ENCODE results near the gene AFAP1.

AFAP1 gene

DNA sequence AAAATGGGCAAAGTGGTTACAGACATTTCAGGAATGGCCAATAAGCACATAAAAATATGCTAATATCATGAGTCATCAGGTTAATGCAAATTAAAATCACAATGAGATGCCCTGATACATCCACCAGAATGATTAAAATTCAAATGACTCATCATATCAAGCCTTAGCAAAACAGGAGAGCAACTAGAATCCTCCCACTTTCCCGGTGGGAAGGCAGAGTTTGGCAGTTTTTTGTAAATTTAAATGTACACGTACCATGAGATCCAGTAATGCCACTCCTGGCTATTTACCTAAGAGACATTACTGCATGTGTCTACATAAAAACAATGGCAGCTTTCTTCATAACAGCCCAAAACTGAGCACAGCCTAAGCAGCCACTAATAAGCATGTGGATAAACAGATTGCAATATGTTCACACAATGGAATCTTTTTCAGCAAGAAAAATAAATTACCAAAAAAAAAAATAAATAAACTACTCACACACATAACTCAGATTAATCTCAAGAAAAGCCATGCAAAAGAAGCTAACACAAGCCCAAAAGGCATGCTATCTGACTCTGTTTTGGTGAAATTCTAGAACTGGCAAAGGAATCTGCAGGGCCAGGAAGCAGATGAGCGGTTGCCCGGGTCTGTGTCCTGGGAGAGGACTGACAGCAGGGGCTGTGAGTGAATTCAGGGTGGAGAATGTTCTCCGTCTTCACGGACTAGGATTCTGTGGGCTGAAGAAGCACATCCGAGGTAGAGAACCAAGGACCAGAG, 48.8 kb downstream of the AFAP1 start:
- peaks cover 0 to 50% (median 3%) of the 10 kb centered on the region in 11 experiments; a peak in 6 of 22 replicates for H4K20me1 ChIP-seq
- no peak overlapping the region for H3K9ac ChIP-seq
- H3K27ac ChIP-seq: no peak overlapping the region
- H3K4me2 ChIP-seq: no peak overlapping the region
- peaks cover 18 to 29% (median 25%) of the 10 kb centered on the region in 11 experiments for H3K9me3 ChIP-seq (replicated peaks in 1 of 11)
- H3K4me1 ChIP-seq: peaks cover 0 to 14% (median 7%) of the 10 kb centered on the region in 10 experiments; a peak in 12 of 20 replicates
- H3K36me3 ChIP-seq: peaks cover 0 to 8% (median 0%) of the 10 kb centered on the region in 11 experiments; a peak in 2 of 22 replicates
- no peak for TF ChIP-seq Cebpa-rat (IDR thresholded peaks at IDR 0.05)
- no peak overlapping the region for H3K4me3 ChIP-seq
- H3K27me3 ChIP-seq: no peaks in the 10 kb centered on the region

DNA sequence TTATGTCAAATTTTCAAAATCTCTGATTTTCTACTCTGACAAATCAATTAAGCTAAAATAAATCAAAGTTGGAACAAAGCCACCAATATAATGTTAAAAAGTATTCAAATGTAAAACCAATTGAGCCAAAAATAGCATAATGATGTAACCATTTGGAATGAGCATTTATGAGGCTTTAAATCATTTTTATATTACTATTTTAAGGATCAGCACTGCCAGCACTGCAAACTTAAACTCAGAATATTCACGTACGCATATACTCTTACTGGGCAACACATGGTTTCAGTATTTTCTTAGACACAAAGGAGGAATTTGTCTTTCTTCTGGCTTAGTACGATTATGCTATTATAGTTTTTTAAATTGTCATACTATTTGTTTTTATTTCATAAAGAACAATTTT, 52.2 kb downstream of the AFAP1 start:
- H3K9me3 ChIP-seq (replicated peaks in 1 of 11): peaks cover 18 to 29% (median 25%) of the 10 kb centered on the region in 11 experiments
- no peak overlapping the region for H3K9ac ChIP-seq
- peaks cover 0 to 11% (median 6%) of the 10 kb centered on the region in 10 experiments; a peak in 12 of 20 replicates for H3K4me1 ChIP-seq
- H3K4me2 ChIP-seq: no peak overlapping the region
- no peak for TF ChIP-seq Cebpa-rat (IDR thresholded peaks at IDR 0.05)
- H3K4me3 ChIP-seq: no peak overlapping the region
- no peaks in the 10 kb centered on the region for H3K27me3 ChIP-seq
- no peak overlapping the region for H3K27ac ChIP-seq
- H3K36me3 ChIP-seq: peaks cover 0 to 8% (median 0%) of the 10 kb centered on the region in 11 experiments; a peak in 2 of 22 replicates
- H4K20me1 ChIP-seq: peaks cover 0 to 27% (median 0%) of the 10 kb centered on the region in 11 experiments; a peak in 6 of 22 replicates

DNA sequence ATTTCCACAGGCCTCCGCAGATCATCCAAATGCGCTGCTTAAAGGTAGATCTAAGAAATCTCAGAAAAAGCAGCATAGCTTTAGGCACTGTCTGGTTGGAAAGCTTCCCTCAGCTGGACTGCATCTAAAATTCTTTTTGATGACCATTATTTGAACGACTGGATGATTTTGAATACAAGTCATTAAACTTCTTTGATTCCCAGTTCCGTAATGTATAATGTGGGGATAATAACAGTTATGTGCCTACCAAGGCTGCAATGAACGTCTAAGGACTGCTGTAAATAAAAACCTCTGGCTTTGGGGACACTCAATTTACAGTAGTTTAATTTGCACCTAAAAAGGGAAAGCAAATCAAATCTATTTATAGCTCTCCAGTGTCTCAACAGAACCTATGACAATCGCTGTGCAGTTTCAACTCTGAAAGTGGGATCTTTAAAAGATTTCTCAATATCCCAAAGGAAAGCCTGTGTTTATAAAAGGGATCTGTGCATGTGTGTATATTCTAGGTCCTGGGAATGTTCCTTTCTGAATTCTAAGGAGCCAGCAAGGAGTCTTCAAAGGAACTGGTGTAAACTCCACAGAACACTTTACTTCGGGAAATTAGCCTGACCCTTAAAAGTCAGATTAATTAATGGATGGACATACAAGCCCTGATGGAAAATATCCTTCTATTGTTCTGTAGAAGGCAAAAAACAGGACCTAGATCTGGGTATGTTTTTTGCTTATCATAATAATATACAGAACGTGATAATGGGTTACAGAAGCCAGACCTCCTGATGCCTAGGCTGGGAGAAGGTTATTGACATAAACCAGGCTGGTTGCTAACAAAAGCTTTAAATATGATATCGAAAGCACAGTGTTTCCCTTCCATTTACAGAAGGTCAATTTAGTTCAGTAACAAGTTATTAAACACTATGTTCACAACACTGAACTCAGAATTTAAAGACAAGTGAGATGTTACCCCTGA, 53.4 kb downstream of the AFAP1 start:
- H3K27me3 ChIP-seq: no peaks in the 10 kb centered on the region
- H3K36me3 ChIP-seq: peaks cover 0 to 8% (median 0%) of the 10 kb centered on the region in 11 experiments; a peak in 2 of 22 replicates
- no peak for TF ChIP-seq Cebpa-rat (IDR thresholded peaks at IDR 0.05)
- no peak overlapping the region for H3K9ac ChIP-seq
- peaks cover 0 to 25% (median 0%) of the 10 kb centered on the region in 11 experiments; a peak in 5 of 22 replicates for H4K20me1 ChIP-seq
- H3K4me2 ChIP-seq: 0 out of 22 replicates have a peak overlapping the region, but pooled peaks of 1 of the 11 experiments have one; percentile 10
- H3K9me3 ChIP-seq (replicated peaks in 1 of 11): peaks cover 18 to 29% (median 25%) of the 10 kb centered on the region in 11 experiments
- H3K4me3 ChIP-seq: no peak overlapping the region
- no peak overlapping the region for H3K27ac ChIP-seq
- H3K4me1 ChIP-seq: peaks cover 0 to 8% (median 0%) of the 10 kb centered on the region in 10 experiments; a peak in 3 of 20 replicates

DNA sequence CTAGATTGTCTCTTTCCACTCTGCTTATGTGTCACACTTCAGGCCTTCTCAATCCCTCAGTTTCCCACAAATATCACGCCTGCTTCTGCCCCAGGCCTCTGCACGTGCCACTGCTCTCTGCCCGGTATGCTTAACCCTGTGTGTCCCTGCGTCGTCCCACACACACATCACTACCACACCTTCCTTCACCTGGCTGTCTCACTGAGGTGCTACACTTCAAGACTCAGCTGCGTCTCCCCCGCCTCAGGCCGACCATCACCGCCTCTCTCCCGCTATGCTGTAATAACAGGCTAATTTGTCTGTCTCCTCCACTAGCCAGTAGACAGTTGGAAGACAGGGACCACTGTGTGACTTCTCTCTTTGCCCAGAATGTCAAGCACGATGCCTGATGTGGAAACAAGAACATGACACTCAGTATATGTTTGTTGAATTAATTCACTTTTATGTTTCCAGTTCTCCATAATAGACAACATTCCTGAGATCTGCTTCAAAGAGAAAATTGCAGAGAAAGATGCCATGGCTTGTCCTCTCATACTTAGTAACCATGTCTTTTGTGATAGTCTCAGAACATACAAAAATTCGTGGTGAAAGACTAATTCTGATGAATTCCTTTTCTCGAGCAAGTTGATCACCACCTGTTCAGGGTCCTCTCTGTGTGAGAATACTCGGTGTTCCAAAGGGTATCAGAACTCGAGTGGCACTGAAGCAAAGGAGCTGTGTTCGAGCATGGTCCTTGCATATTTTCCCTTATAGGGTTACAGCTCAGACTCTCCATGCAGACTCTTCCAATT, 54.2 kb downstream of the AFAP1 start:
- H3K9ac ChIP-seq: no peak overlapping the region
- H4K20me1 ChIP-seq: peaks cover 0 to 26% (median 0%) of the 10 kb centered on the region in 11 experiments; a peak in 7 of 22 replicates
- no peak overlapping the region for H3K27ac ChIP-seq
- H3K4me3 ChIP-seq: no peak overlapping the region
- no peaks in the 10 kb centered on the region for H3K27me3 ChIP-seq
- peaks cover 18 to 29% (median 25%) of the 10 kb centered on the region in 11 experiments for H3K9me3 ChIP-seq (replicated peaks in 1 of 11)
- H3K4me1 ChIP-seq: peaks cover 3 to 14% (median 7%) of the 10 kb centered on the region in 10 experiments; a peak in 17 of 20 replicates
- no peak for TF ChIP-seq Cebpa-rat (IDR thresholded peaks at IDR 0.05)
- H3K36me3 ChIP-seq: peaks cover 0 to 8% (median 0%) of the 10 kb centered on the region in 11 experiments; a peak in 2 of 22 replicates
- no peak overlapping the region for H3K4me2 ChIP-seq

DNA sequence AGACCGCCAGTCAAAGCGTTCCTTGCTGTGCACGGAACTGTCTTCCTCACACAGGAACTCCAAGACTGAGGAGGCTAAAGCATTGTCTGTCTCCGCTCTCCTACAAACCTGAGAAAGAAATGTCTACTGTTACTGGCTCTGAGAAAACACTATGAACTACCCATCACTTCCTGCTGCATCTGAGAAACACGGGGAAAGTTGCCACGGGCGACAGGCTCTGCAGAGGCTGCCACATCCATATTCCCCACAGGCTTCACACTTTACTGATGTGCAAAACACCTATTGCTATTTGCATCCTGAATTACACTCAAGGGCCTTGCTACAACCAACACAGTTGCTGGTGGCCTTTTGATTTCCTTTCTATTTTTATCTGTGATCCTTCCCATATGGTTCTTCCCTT, 59.0 kb downstream of the AFAP1 start:
- no peak overlapping the region for H3K9ac ChIP-seq
- no peaks in the 10 kb centered on the region for H3K27me3 ChIP-seq
- H4K20me1 ChIP-seq: peaks cover 0 to 64% (median 7%) of the 10 kb centered on the region in 11 experiments; a peak in 9 of 22 replicates
- H3K4me2 ChIP-seq: peak overlapping the region in 8 of 11 experiments; percentile 31 to 62 (median 54); a peak in 15 of 22 replicates
- H3K27ac ChIP-seq: no peak overlapping the region
- H3K4me1 ChIP-seq: peaks cover 6 to 23% (median 19%) of the 10 kb centered on the region in 10 experiments; a peak in 18 of 20 replicates
- H3K9me3 ChIP-seq (replicated peaks in 1 of 11): no peaks in the 10 kb centered on the region
- no peak for TF ChIP-seq Cebpa-rat (IDR thresholded peaks at IDR 0.05)
- H3K4me3 ChIP-seq: no peak overlapping the region
- H3K36me3 ChIP-seq: no peaks in the 10 kb centered on the region

DNA sequence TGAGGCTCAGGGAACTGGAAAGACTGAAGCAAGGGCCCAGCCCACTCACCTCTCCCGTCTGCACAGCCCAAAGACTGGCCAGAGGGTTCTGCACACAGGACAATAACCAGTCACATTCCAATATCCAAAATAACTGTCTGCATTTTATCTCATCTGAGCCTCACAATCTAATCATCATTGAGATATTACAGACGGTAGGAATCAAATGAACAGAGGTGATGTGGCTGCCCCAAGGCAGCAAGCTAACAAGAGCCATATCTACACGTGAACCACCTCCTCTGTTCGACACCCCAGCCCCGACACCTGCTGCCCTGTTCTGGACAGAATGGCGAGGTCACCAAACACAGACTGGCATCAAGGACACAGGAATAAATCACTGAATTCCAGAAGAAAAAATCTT, 60.5 kb downstream of the AFAP1 start:
- Histone ChIP-seq H4K20me1 (peaks cover 0 to 68% (median 7%) of the 10 kb centered on the region in 11 experiments; a peak in 8 of 22 replicates), H3K9ac (no peak overlapping the region), H3K4me3 (no peak overlapping the region), H3K27ac (no peak overlapping the region), H3K27me3 (no peaks in the 10 kb centered on the region), H3K9me3 (replicated peaks in 1 of 11) (no peaks in the 10 kb centered on the region), H3K4me2 (peak overlapping the region in 5 of 11 experiments; percentile 50 to 62 (median 55); a peak in 9 of 22 replicates), H3K36me3 (no peaks in the 10 kb centered on the region), H3K4me1 (peaks cover 6 to 24% (median 19%) of the 10 kb centered on the region in 10 experiments; a peak in 18 of 20 replicates)
- TF ChIP-seq Cebpa-rat (IDR thresholded peaks at IDR 0.05): no peak

DNA sequence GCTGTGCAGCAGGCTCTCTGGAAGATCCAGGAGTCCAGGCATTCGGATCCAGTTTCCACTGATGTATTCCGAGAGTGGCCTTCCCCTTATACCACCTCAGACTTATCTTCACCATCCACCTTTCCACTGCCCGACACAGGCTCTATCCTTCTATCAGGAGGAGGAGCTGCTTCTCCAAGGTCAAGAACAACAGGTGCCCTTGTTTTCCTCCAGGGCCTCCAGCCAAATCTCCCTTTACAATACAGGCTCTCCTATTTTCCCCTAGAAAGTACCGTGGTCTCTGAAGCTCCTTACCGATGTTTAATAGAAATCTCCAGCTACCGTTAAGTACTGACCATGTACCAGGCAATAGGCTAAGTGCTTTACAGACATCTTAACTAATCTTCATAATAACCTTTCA, 61.3 kb downstream of the AFAP1 start:
- Histone ChIP-seq H3K36me3 (no peaks in the 10 kb centered on the region), H3K4me2 (no peak overlapping the region), H3K27ac (no peak overlapping the region), H3K4me1 (peaks cover 6 to 24% (median 19%) of the 10 kb centered on the region in 10 experiments; a peak in 18 of 20 replicates), H3K4me3 (no peak overlapping the region), H4K20me1 (peaks cover 0 to 68% (median 7%) of the 10 kb centered on the region in 11 experiments; a peak in 8 of 22 replicates), H3K9me3 (replicated peaks in 1 of 11) (no peaks in the 10 kb centered on the region), H3K27me3 (no peaks in the 10 kb centered on the region), H3K9ac (no peak overlapping the region)
- no peak for TF ChIP-seq Cebpa-rat (IDR thresholded peaks at IDR 0.05)

DNA sequence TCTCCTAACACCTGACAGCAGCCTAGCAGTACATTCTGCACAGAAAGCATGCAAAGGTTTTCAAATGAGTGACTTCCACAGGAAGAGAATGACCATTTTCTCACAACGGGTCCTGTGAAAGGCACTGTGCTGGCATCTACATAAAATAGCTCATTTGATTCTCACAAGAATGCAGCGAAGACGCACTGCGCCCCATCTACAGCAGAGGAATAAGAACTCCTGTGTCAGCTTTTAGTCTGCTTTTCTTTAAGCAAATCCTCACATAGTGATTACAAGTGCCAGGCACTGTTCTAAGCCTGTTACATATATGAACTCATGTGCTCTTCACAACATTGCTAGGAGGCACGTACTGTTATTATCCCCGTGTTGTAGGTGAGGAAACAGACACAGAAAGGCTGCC, 62.5 kb downstream of the AFAP1 start:
- H3K4me1 ChIP-seq: peaks cover 6 to 29% (median 19%) of the 10 kb centered on the region in 10 experiments; a peak in 18 of 20 replicates
- H3K36me3 ChIP-seq: no peaks in the 10 kb centered on the region
- no peaks in the 10 kb centered on the region for H3K9me3 ChIP-seq (replicated peaks in 1 of 11)
- H3K4me2 ChIP-seq: no peak overlapping the region
- H3K4me3 ChIP-seq: no peak overlapping the region
- H3K27me3 ChIP-seq: no peaks in the 10 kb centered on the region
- H4K20me1 ChIP-seq: peaks cover 0 to 67% (median 7%) of the 10 kb centered on the region in 11 experiments; a peak in 8 of 22 replicates
- no peak overlapping the region for H3K27ac ChIP-seq
- H3K9ac ChIP-seq: no peak overlapping the region
- TF ChIP-seq Cebpa-rat (IDR thresholded peaks at IDR 0.05): no peak

Data from BLaER1 treated with 17β-estradiol and CSF1 and Interleukin-3, amounts not matched to agents 10 nM and 100 nM (cell line).